ENCODE data around the gene PTPRQ.
"Not testable (repeated sequence)": the region's sequence is repeated elsewhere in the genome, so short reads cannot be mapped to it uniquely, and the experiment has no call there.

DNA sequence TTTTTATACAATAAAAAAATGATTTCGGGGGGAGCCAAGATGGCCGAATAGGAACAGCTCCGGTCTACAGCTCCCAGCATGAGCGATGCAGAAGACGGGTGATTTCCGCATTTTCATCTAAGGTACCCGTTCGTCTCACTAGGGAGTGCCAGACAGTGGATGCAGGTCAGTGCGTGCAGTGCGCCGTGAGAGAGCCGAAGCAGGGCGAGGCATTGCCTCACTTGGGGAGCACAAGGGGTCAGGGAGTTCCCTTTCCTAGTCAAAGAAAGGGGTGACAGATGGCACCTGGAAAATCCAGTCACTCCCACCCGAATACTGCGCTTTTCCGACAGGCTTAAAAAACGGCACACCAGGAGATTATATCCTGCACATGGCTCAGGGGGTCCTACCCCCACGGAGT, 17.8 kb downstream of the PTPRQ start:
- not testable (repeated sequence) for TF ChIP-seq EZH2 (IDR thresholded peaks at IDR 0.05; ENCODE audit: insufficient read depth, poor library complexity, severe bottlenecking); EZH2phosphoT487 (IDR thresholded peaks at IDR 0.05; ENCODE audit: insufficient read depth, low read depth)

Measured in GM23248 (cell line).